Thymus (tissue), 11 donors: ENCODE data around the gene FAAP100. TPM values are rescaled to one million over a fixed set of nuclear protein-coding genes. Genes with fewer than 3 reads are reported as not detected.

Experiments
- DNase-seq, 9 donors: peaks; one replicate each; pipeline ENCODE4 v3.0.0-alpha.2; 2013; ENCODE audit warnings: low spot score in 9 of 9, low read depth in 6 of 9, missing footprints in 1 of 9
- H3K27ac ChIP-seq, 2 donors: one replicate each; pipeline ENCODE4 v1.5.1; 2013; ENCODE audit warnings: control low read depth in 1 of 2, low read depth in 1 of 2, low read length in 1 of 2, mild to moderate bottlenecking in 1 of 2, moderate library complexity in 1 of 2
- H3K27me3 ChIP-seq, 2 donors: one replicate each; pipeline ENCODE4 v1.5.1; 2013; ENCODE audit warnings: low read length in 1 of 2; ENCODE audit not compliant: control insufficient read depth in 2 of 2, insufficient read depth in 1 of 2
- H3K36me3 ChIP-seq, 2 donors: one replicate each; pipeline ENCODE4 v1.5.1; 2013; ENCODE audit warnings: low read length in 1 of 2, mild to moderate bottlenecking in 1 of 2, moderate library complexity in 1 of 2; ENCODE audit not compliant: control insufficient read depth in 2 of 2, insufficient read depth in 2 of 2
- H3K4me1 ChIP-seq, 2 donors: one replicate each; pipeline ENCODE4 v1.5.1; 2013; ENCODE audit warnings: low read length in 2 of 2; ENCODE audit not compliant: control insufficient read depth in 2 of 2, insufficient read depth in 2 of 2
- H3K4me3 ChIP-seq, 2 donors: one replicate each; pipeline ENCODE4 v1.5.1; 2013; ENCODE audit warnings: low read length in 2 of 2, control low read depth in 1 of 2, mild to moderate bottlenecking in 1 of 2
- H3K9me3 ChIP-seq, 2 donors: one replicate each; pipeline ENCODE4 v1.5.1; 2013; ENCODE audit warnings: low read length in 1 of 2, mild to moderate bottlenecking in 1 of 2; ENCODE audit not compliant: control insufficient read depth in 2 of 2, insufficient read depth in 1 of 2
- WGBS: extraction: QIAGEN DNeasy Blood & Tissue Kit; methylation state at CpG from one replicate; pipeline ENCODE4 v1.1.7; 2013; 5-methylcytosine and 5-hydroxymethylcytosine counted together
- polyA plus RNA-seq: library from polyadenylated mRNA; stranded (reverse); fragments of 200-250 nt; gene quantifications from one replicate; pipeline ENCODE4 v1.2.3, GENCODE V29; 2013
- total RNA-seq: library from RNA; stranded (reverse); fragments of 120-200 nt; gene quantifications from one replicate; pipeline ENCODE4 v1.2.4, GENCODE V29; 2013
- donor health status: healthy.

FAAP100 gene
- total and polyA plus RNA-seq, 2 donors: 8.8 to 43.9 TPM

DNA sequence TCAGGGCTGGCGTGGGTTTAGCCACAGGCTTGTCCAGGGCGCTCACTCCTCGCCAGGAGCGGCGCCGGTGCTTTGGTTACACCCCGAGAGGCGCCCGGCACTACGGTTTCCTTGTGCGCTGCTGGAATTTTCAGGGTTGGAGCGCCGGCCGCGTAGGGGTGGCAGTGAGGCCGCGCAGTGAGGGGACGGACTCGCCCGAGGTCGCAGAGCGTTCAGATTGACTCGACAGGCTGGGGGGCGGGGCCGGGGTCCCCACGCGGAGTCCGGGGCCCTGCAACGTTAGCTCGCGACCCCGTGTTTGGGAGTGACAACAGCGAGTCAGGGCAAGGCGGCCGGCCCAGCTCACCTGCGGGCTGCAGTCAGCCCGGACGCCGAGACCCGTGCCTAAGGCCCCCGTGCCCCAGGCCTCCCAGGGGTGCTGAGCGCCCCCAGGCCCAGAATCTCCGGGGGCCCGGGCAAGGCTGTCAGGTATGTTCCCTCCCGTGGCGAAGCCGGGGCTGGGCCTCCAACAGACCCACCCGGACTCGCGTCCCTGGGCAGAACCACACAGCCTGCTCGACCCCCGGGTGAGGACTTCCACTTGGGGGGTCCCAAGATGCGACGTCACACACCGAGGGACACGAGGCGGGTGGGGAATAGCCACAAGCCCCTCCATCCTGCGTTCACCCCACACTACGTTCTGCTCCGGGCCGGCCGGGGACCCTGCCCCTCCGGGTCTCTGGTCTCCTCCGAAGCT is 38.2 kb downstream of the FAAP100 start:
- 1% methylated on average over 64 of the region's 64 CpGs for WGBS
- peak in 2 of 9 donors; percentile 45 to 68 for DNase-seq
- Histone ChIP-seq H3K4me1 (peaks cover 16 to 52% of the 10 kb centered on the region in 2 donors), H3K9me3 (peaks cover 0 to 11% of the 10 kb centered on the region in 2 donors), H3K36me3 (peaks cover 32 to 34% of the 10 kb centered on the region in 2 donors), H3K27ac (peak overlapping the region; percentile 95 to 99), H3K27me3 (peaks cover 12 to 46% of the 10 kb centered on the region in 2 donors), H3K4me3 (peak overlapping the region; percentile 60 to 99)

DNA sequence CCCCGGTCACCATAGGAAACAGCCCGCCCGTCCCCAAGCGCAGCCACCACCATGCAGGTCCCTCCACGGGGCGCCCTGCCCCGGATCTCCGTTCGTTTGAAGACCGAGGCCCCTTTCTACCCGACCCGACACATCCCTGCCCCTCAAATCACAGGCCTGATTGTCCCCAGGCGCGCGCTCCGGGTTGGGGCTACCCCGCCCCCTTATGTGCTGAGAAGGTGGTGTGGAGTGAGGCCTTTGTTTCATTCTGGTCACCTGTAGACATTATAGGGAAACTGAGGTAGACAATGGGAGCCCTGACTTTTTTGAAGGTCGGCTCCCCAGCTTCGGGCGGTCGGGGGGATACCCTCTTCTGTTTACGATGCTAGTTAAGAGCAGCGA is 38.8 kb downstream of the FAAP100 start:
- H3K27me3 ChIP-seq: peaks cover 8 to 41% of the 10 kb centered on the region in 2 donors
- H3K9me3 ChIP-seq: peaks cover 0 to 7% of the 10 kb centered on the region in 2 donors
- WGBS: under 1% methylated on average over 23 of the region's 23 CpGs
- H3K4me1 ChIP-seq: peaks cover 12 to 52% of the 10 kb centered on the region in 2 donors
- H3K36me3 ChIP-seq: peaks cover 37% of the 10 kb centered on the region in 2 donors
- H3K4me3 ChIP-seq: peak overlapping the region; percentile 60 to 99
- DNase-seq: peak in 4 of 9 donors; percentile 44 to 78 (median 62)
- peak overlapping the region; percentile 95 to 99 for H3K27ac ChIP-seq

DNA sequence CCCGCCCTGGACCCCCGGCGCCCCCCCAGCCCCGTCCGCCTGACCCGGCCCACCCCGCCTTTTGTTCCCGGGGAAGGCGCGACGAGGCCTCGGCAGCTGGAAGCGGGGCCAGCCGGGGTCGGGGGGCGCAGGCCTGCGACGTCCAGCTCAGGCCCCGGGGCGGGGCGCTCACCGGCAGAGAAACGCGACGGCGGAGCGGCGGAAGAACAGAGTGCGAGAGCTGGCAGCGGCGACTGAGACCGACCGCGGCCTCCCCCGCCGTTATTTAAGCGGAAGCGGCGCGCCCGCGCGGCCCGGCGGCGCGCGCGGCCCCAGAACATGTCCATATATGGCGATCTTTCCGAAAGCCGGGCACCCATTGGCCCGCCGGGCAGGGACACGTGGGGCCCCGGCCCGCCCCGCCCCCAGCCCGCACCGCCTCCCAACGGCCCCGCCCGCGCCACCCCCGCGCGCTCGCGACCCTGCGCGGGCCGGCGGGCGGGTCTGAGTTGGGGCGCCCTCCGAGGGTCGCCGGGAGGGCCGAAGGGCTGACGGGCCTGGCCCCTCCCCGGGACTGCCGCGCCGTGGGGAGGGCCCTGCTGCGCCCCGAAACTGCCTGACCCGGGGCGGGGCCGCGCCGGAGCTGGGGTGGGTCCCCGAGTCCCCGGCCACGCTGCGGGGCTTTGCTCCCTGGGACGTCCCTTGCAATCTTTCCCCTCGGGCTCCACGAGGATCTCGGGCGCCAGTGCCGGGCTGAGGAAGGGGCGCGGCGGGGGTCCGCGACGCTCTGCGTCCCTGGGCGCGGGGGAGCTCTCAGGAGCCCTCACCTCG is 39.4 kb downstream of the FAAP100 start, which contains the start of gene ACTG1:
TSS of gene ACTG1 (minus strand) at position 238 of the 810 bp plus-strand sequence. CDS start 445 bp downstream, outside the sequence.
- WGBS: under 1% methylated on average over 111 of the region's 111 CpGs
- peak; percentile 79 to 97 (median 92) for DNase-seq

DNA sequence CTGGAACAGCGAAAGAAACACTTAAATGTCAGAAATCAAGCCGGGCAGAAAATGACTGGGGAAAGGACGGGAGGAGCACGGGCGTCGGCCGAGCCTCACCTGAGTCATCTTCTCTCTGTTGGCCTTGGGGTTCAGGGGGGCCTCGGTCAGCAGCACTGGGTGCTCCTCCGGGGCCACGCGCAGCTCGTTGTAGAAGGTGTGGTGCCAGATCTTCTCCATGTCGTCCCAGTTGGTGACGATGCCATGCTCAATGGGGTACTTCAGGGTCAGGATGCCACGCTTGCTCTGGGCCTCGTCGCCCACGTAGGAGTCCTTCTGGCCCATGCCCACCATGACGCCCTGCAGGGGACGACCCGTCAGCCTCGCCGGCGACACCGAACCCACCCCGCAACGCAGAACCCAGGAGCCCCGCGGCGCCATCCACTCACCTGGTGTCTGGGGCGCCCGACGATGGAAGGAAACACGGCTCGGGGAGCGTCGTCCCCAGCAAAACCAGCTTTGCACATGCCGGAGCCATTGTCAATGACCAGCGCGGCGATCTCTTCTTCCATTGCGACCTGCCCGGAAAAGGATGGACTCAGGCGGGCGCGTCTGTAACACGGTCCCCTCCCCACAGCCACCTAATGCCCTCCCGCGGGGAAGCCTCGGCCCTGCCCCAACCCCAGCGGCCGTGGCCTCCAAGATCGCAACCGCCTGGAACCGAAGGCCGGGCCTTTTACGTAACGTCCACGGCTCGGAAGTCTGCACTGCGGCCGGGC is 40.2 kb downstream of the FAAP100 start:
- Histone ChIP-seq H3K9me3 (peaks cover 0 to 7% of the 10 kb centered on the region in 2 donors), H3K27me3 (peaks cover 0 to 27% of the 10 kb centered on the region in 2 donors), H3K4me1 (peaks cover 12 to 51% of the 10 kb centered on the region in 2 donors), H3K36me3 (peaks cover 37% of the 10 kb centered on the region in 2 donors), H3K4me3 (peak overlapping the region; percentile 99 to 100), H3K27ac (peak overlapping the region; percentile 89 to 99)
- peak in 1 of 9 donors; percentile 35 for DNase-seq
- WGBS: under 1% methylated on average over 62 of the region's 62 CpGs

More for the DNA sequence above, 39.4 kb downstream of the FAAP100 start, which contains the start of gene ACTG1:
- H3K4me1 ChIP-seq: peaks cover 12 to 56% of the 10 kb centered on the region in 2 donors
- peaks cover 4 to 35% of the 10 kb centered on the region in 2 donors for H3K27me3 ChIP-seq
- H3K9me3 ChIP-seq: peaks cover 0 to 7% of the 10 kb centered on the region in 2 donors
- peaks cover 37% of the 10 kb centered on the region in 2 donors for H3K36me3 ChIP-seq
- peak within 1 kb of the TSS; percentile 95 to 99 for H3K27ac ChIP-seq
- H3K4me3 ChIP-seq: peak within 1 kb of the TSS; percentile 99 to 100

DNA sequence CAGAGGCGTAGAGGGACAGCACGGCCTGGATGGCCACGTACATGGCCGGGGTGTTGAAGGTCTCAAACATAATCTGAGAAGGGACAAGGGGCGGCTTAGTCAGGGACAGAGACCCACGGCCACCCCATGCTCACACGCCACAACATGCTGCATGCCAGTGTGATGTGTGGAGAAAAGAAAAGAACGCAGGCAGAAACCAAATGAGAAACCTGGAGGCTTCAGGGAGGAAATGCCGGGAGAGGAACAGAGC is 40.7 kb downstream of the FAAP100 start:
- Histone ChIP-seq H3K4me1 (peaks cover 12 to 50% of the 10 kb centered on the region in 2 donors), H3K27me3 (peaks cover 0 to 22% of the 10 kb centered on the region in 2 donors), H3K4me3 (peak overlapping the region; percentile 99 to 100), H3K9me3 (peaks cover 0 to 7% of the 10 kb centered on the region in 2 donors), H3K36me3 (peaks cover 37% of the 10 kb centered on the region in 2 donors), H3K27ac (peak overlapping the region; percentile 78 to 89)
- DNase-seq: peak in 1 of 9 donors; percentile 46
- WGBS: 1% methylated on average over 9 of the region's 9 CpGs

DNA sequence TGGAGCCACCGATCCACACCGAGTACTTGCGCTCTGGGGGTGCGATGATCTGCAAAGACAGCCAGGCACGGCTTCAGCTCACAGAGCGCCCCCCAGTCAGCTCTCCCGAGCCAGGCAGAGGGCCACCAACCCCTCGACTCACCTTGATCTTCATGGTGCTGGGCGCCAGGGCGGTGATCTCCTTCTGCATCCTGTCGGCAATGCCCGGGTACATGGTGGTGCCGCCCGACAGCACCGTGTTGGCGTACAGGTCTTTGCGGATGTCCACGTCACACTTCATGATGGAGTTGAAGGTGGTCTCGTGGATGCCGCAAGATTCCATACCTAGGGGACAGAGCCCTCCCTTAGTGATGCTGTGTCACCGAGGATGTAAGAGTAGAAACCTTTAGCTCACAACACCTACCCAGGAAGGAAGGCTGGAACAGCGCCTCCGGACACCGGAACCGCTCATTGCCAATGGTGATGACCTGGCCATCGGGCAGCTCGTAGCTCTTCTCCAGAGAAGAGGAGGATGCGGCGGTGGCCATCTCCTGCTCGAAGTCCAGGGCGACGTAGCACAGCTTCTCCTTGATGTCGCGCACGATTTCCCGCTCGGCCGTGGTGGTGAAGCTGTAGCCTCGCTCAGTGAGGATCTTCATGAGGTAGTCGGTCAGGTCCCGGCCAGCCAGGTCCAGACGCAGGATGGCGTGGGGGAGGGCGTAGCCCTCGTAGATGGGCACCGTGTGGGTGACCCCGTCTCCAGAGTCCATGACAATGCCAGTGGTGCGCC is 41.2 kb downstream of the FAAP100 start:
- Histone ChIP-seq H3K27me3 (peaks cover 0 to 19% of the 10 kb centered on the region in 2 donors), H3K27ac (peak overlapping the region; percentile 78 to 89), H3K36me3 (peaks cover 37% of the 10 kb centered on the region in 2 donors), H3K4me3 (peak overlapping the region; percentile 99 to 100), H3K4me1 (peaks cover 12 to 47% of the 10 kb centered on the region in 2 donors), H3K9me3 (peaks cover 0 to 7% of the 10 kb centered on the region in 2 donors)
- peak in 2 of 9 donors; percentile 42 to 54 for DNase-seq
- 1% methylated on average over 48 of the region's 48 CpGs for WGBS

DNA sequence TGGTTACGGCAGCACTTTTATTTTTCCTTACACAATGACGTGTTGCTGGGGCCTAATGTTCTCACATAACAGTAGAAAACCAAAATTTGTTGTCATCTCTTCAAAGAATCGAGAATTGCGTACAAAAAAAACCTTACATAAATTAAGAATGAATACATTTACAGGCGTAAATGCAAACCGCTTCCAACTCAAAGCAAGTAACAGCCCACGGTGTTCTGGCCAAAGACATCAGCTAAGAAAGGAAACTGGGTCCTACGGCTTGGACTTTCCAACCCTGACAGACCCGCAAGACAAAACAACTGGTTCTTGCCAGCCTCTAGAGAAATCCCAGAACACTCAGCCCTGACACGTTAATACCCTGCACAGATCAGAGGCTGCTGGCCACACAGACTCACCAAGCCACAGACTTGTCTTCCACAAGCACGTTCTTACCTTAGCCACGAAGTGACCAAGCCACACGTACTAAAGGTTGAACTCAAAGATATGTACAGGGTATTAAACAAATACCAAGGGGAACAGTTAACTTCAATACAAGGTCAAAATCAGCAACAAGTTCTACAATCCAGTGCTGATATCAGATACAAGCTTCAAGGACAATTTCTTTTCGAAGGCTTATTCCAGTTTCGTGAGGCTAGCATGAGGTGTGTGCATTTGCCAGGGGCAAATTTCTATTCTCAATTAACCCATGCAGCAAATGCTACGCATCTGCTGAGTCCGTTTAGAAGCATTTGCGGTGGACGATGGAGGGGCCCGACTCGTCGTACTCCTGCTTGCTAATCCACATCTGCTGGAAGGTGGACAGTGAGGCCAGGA is 42.0 kb downstream of the FAAP100 start:
- Histone ChIP-seq H3K4me3 (peak overlapping the region; percentile 99 to 100), H3K27me3 (peaks cover 0 to 16% of the 10 kb centered on the region in 2 donors), H3K4me1 (peaks cover 12 to 42% of the 10 kb centered on the region in 2 donors), H3K9me3 (peaks cover 0 to under 1% of the 10 kb centered on the region in 2 donors), H3K27ac (peak overlapping the region; percentile 36 to 45), H3K36me3 (peaks cover 37% of the 10 kb centered on the region in 2 donors)
- 4% methylated on average over 22 of the region's 22 CpGs for WGBS
- DNase-seq: no peak
